Measurements from ENCODE around the gene ZBTB7C.

Gene ZBTB7C

DNA sequence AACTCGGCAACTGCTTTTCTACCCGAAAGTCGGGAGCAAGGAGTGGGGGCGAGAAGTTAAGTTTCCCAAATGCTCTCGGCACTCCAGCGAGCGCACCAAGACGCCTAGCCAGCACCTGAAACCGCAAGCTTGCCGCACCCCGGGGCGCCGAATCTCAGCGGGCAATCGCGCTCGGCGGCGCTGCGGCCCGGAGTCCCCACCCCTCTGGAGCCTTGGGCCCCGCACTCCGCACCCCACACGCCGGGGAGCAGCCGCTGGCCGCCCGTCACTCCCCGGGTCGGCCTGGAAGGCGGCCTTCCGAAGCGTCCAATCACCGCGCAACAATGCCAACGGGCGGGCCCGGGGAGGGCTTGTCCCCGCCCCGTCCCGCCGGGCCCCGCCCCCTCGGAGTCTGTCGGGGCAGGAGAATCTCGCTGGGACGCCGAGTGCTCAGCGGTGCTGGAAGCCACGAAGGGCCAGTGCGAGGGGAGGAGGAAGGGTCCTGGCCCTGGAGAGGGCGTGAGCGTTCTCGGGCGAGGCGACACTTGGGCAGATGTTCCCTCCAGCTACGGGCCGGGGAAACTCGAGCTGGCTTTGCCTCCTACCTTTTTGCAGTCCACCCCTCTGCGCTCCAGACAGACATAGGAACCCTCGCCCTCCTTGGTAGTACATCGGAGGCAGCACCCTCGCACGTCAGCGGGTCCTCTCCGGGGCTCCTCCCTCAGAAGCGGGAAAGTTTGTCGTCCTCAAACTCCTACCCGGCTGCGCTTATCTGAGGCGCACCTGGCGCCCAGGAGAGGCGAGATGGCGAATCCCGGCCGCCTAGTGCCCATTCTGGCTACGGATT is 1.1 kb upstream of the ZBTB7C start (continued):
- TF ChIP-seq ZNF830 (tag by site-specific recombination; IDR thresholded peaks at IDR 0.05; ENCODE audit: low read depth) (no peak), ZNF23 (tag by site-specific recombination; IDR thresholded peaks at IDR 0.05; ENCODE audit: borderline replicate concordance) (no peak), ZBTB1 (tag by site-specific recombination; IDR thresholded peaks at IDR 0.05) (no peak), ZNF341 (tag by site-specific recombination; IDR thresholded peaks at IDR 0.05; ENCODE audit: low read depth) (peak; percentile 46), ZNF777 (tag by site-specific recombination; IDR thresholded peaks at IDR 0.05; ENCODE audit: borderline replicate concordance) (no peak; the same call in 1 of the 2 replicates), ZBTB20 (tag by site-specific recombination; IDR thresholded peaks at IDR 0.05) (peak; percentile 91), ZNF629 (tag by site-specific recombination; IDR thresholded peaks at IDR 0.05) (0 out of 2 replicates have a peak, but pooled peaks have one; percentile 16), IKZF3 (tag by site-specific recombination; IDR thresholded peaks at IDR 0.05) (no peak; the same call in 1 of the 2 replicates), ZFP69B (tag by site-specific recombination; IDR thresholded peaks at IDR 0.05) (no peak), PRDM1 (tag by site-specific recombination; IDR thresholded peaks at IDR 0.05) (no peak), HOXA7 (CRISPR knock-in tag; IDR thresholded peaks at IDR 0.05; ENCODE audit: borderline replicate concordance) (no peak), ZNF660 (tag by site-specific recombination; IDR thresholded peaks at IDR 0.05) (no peak), ZNF24 (tag by site-specific recombination; IDR thresholded peaks at IDR 0.05) (no peak), ZNF221 (tag by site-specific recombination; IDR thresholded peaks at IDR 0.05; ENCODE audit: borderline replicate concordance) (no peak), ZNF600 (tag by site-specific recombination; IDR thresholded peaks at IDR 0.05) (peak; percentile 82), OSR2 (tag by site-specific recombination; IDR thresholded peaks at IDR 0.05) (no peak), ZEB2 (tag by site-specific recombination; IDR thresholded peaks at IDR 0.05) (peak; percentile 60), ZNF138 (tag by site-specific recombination; IDR thresholded peaks at IDR 0.05; ENCODE audit: borderline replicate concordance) (no peak), MEIS1 (CRISPR knock-in tag; IDR thresholded peaks at IDR 0.05; ENCODE audit: borderline replicate concordance) (no peak)
- TF ChIP-seq, protein P1, sequence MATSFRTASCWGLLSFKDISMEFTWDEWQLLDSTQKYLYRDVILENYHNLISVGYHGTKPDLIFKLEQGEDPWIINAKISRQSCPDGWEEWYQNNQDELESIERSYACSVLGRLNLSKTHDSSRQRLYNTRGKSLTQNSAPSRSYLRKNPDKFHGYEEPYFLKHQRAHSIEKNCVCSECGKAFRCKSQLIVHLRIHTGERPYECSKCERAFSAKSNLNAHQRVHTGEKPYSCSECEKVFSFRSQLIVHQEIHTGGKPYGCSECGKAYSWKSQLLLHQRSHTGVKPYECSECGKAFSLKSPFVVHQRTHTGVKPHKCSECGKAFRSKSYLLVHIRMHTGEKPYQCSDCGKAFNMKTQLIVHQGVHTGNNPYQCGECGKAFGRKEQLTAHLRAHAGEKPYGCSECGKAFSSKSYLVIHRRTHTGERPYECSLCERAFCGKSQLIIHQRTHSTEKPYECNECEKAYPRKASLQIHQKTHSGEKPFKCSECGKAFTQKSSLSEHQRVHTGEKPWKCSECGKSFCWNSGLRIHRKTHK (tag by site-specific recombination; IDR thresholded peaks at IDR 0.05) = no peak
- TF ChIP-seq, protein P2, sequence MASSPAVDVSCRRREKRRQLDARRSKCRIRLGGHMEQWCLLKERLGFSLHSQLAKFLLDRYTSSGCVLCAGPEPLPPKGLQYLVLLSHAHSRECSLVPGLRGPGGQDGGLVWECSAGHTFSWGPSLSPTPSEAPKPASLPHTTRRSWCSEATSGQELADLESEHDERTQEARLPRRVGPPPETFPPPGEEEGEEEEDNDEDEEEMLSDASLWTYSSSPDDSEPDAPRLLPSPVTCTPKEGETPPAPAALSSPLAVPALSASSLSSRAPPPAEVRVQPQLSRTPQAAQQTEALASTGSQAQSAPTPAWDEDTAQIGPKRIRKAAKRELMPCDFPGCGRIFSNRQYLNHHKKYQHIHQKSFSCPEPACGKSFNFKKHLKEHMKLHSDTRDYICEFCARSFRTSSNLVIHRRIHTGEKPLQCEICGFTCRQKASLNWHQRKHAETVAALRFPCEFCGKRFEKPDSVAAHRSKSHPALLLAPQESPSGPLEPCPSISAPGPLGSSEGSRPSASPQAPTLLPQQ (tag by site-specific recombination; IDR thresholded peaks at IDR 0.05) = peak; percentile 81
- TF ChIP-seq, protein P3, sequence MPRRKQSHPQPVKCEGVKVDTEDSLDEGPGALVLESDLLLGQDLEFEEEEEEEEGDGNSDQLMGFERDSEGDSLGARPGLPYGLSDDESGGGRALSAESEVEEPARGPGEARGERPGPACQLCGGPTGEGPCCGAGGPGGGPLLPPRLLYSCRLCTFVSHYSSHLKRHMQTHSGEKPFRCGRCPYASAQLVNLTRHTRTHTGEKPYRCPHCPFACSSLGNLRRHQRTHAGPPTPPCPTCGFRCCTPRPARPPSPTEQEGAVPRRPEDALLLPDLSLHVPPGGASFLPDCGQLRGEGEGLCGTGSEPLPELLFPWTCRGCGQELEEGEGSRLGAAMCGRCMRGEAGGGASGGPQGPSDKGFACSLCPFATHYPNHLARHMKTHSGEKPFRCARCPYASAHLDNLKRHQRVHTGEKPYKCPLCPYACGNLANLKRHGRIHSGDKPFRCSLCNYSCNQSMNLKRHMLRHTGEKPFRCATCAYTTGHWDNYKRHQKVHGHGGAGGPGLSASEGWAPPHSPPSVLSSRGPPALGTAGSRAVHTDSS (tag by site-specific recombination; IDR thresholded peaks at IDR 0.05) = no peak
- TF ChIP-seq, protein P4, sequence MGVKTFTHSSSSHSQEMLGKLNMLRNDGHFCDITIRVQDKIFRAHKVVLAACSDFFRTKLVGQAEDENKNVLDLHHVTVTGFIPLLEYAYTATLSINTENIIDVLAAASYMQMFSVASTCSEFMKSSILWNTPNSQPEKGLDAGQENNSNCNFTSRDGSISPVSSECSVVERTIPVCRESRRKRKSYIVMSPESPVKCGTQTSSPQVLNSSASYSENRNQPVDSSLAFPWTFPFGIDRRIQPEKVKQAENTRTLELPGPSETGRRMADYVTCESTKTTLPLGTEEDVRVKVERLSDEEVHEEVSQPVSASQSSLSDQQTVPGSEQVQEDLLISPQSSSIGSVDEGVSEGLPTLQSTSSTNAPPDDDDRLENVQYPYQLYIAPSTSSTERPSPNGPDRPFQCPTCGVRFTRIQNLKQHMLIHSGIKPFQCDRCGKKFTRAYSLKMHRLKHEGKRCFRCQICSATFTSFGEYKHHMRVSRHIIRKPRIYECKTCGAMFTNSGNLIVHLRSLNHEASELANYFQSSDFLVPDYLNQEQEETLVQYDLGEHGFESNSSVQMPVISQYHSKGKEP (tag by site-specific recombination; IDR thresholded peaks at IDR 0.05) = no peak
- TF ChIP-seq, protein P5, sequence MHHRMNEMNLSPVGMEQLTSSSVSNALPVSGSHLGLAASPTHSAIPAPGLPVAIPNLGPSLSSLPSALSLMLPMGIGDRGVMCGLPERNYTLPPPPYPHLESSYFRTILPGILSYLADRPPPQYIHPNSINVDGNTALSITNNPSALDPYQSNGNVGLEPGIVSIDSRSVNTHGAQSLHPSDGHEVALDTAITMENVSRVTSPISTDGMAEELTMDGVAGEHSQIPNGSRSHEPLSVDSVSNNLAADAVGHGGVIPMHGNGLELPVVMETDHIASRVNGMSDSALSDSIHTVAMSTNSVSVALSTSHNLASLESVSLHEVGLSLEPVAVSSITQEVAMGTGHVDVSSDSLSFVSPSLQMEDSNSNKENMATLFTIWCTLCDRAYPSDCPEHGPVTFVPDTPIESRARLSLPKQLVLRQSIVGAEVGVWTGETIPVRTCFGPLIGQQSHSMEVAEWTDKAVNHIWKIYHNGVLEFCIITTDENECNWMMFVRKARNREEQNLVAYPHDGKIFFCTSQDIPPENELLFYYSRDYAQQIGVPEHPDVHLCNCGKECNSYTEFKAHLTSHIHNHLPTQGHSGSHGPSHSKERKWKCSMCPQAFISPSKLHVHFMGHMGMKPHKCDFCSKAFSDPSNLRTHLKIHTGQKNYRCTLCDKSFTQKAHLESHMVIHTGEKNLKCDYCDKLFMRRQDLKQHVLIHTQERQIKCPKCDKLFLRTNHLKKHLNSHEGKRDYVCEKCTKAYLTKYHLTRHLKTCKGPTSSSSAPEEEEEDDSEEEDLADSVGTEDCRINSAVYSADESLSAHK (tag by site-specific recombination; IDR thresholded peaks at IDR 0.05) = 0 out of 2 replicates have a peak, but pooled peaks have one; percentile 20
- TF ChIP-seq, protein P6, sequence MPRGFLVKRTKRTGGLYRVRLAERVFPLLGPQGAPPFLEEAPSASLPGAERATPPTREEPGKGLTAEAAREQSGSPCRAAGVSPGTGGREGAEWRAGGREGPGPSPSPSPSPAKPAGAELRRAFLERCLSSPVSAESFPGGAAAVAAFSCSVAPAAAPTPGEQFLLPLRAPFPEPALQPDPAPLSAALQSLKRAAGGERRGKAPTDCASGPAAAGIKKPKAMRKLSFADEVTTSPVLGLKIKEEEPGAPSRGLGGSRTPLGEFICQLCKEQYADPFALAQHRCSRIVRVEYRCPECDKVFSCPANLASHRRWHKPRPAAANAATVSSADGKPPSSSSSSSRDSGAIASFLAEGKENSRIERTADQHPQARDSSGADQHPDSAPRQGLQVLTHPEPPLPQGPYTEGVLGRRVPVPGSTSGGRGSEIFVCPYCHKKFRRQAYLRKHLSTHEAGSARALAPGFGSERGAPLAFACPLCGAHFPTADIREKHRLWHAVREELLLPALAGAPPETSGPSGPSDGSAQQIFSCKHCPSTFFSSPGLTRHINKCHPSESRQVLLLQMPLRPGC (tag by site-specific recombination; IDR thresholded peaks at IDR 0.05) = no peak
